Gastrocnemius medialis (tissue), 4 donors: ENCODE results near the gene WSCD2.

Source experiments
- CTCF ChIP-seq, 5 experiments: fragments of 450-650 bp in 3 of 5; fragments of 200-600 bp in 2 of 5; sonication (generic) in 2 of 5; IDR thresholded peaks in 4 of 5; conservative IDR thresholded peaks in 1 of 5; 1 replicate in 4 of 5; 2 replicates in 1 of 5; pipeline ENCODE4 v1.5.1; 2016 to 2019; ENCODE audit warnings: antibody characterized with exemption in 5 of 5, mild to moderate bottlenecking in 3 of 5, moderate library complexity in 3 of 5
- POLR2A ChIP-seq, 2 donors: fragments of 450-650 bp; IDR thresholded peaks; one replicate each; pipeline ENCODE4 v1.6.1; 2017; ENCODE audit warnings: antibody characterized with exemption in 2 of 2, mild to moderate bottlenecking in 2 of 2, moderate library complexity in 2 of 2

GRCh38 chr12:108218921-108219320 is 89.8 kb downstream of the WSCD2 start:
- TF ChIP-seq CTCF (IDR thresholded peaks at IDR 0.05 in 4 of 5, conservative IDR thresholded peaks at IDR 0.05 in 1 of 5) (no peak), POLR2A (IDR thresholded peaks at IDR 0.05) (no peak)
